ENCODE results near the gene WWOX. TPM values are rescaled to one million over a fixed set of nuclear protein-coding genes. Genes with fewer than 3 reads are reported as not detected.
A peak's percentile ranks its signal among the peaks of the same experiment; 100 is the strongest.

The WWOX gene
- total and polyA plus RNA-seq, 3 experiments from 2014 or later: 17.2 to 18.6 (median 18.2) TPM

- Mint-ChIP-seq H3K4me3 (no peak overlapping the region), H3K36me3 (no peaks in the 10 kb centered on the region), H3K27me3 (no peaks in the 10 kb centered on the region), H3K4me1 (peaks cover 15 to 24% (median 16%) of the 10 kb centered on the region in 3 donors), H3K9me3 (peaks cover 0 to 2% (median 0%) of the 10 kb centered on the region in 5 donors), H3K27ac (peak overlapping the region in 1 of 8 donors; percentile 56)
- POLR2A ChIA-PET: interaction anchor here (1.0 kb wide), 1 partner anchor 337 kb away, joined by 3 read pairs; no protein-coding TSS in a partner anchor
- H3K27me3 ChIP-seq (ENCODE audit: insufficient read depth, low read length, poor library complexity, severe bottlenecking): no peaks in the 10 kb centered on the region
- H3K36me3 ChIP-seq (ENCODE audit: insufficient read depth, low read length): no peaks in the 10 kb centered on the region
- CTCF ChIA-PET: interaction anchor here (1.1 to 1.4 kb wide), 3 partner anchors 10 to 339 kb away, joined by 3 to 9 read pairs (median 5); partner anchors contain the start of gene MAF
- no peak for DNase-seq
- H3K9me3 ChIP-seq (ENCODE audit: low read length): no peaks in the 10 kb centered on the region
- peaks cover under 1% of the 10 kb centered on the region for H3K4me1 ChIP-seq (ENCODE audit: insufficient read depth, low read length)
- H3K4me3 ChIP-seq (ENCODE audit: low read length): no peak overlapping the region
- no peak overlapping the region for H3K27ac ChIP-seq (ENCODE audit: low read depth, low read length)
These were observed 1162.6 kb downstream of the WWOX start for GRCh38 chr16:79261944-79262552.

Other genes starting within 250 kb of the WWOX start
- not detected for gene CLEC3A, start 77.1 kb upstream of the WWOX start, total RNA-seq
- not detected for gene CLEC3A, start 77.1 kb upstream of the WWOX start, polyA plus RNA-seq